Endothelial cell (in vitro differentiated cells): Measurements from ENCODE around the gene DOCK4. TPM values are rescaled to one million over a fixed set of nuclear protein-coding genes. Genes with fewer than 3 reads are reported as not detected.
"Not testable (repeated sequence)": the region's sequence is repeated elsewhere in the genome, so short reads cannot be mapped to it uniquely, and the experiment has no call there.

Experiments
- DNase-seq: peaks from one replicate; pipeline ENCODE4 v3.0.0; 2021; ENCODE audit warnings: low spot score
- H3K27ac Mint-ChIP-seq: one replicate; pipeline ENCODE4 v1.8.0; 2021; ENCODE audit warnings: mixed read lengths, inconsistent platforms; ENCODE audit not compliant: unreplicated experiment
- H3K27me3 Mint-ChIP-seq: one replicate; pipeline ENCODE4 v1.8.0; 2021; ENCODE audit warnings: mild to moderate bottlenecking, moderate library complexity, mixed read lengths, inconsistent platforms; ENCODE audit not compliant: unreplicated experiment
- H3K36me3 Mint-ChIP-seq: one replicate; pipeline ENCODE4 v1.8.0; 2021; ENCODE audit warnings: mild to moderate bottlenecking, low read depth, mixed read lengths, inconsistent platforms; ENCODE audit not compliant: unreplicated experiment
- H3K4me1 Mint-ChIP-seq: one replicate; pipeline ENCODE4 v1.8.0; 2021; ENCODE audit warnings: mild to moderate bottlenecking, mixed read lengths, inconsistent platforms; ENCODE audit not compliant: unreplicated experiment
- H3K4me3 Mint-ChIP-seq: one replicate; pipeline ENCODE4 v1.8.0; 2021; ENCODE audit warnings: mild to moderate bottlenecking, mixed read lengths, inconsistent platforms; ENCODE audit not compliant: unreplicated experiment
- H3K9me3 Mint-ChIP-seq: one replicate; pipeline ENCODE4 v1.8.0; 2021; ENCODE audit warnings: mixed read lengths, inconsistent platforms; ENCODE audit not compliant: unreplicated experiment
- CTCF ChIP-seq: fragments of 200-600 bp; sonication (generic); IDR thresholded peaks from one replicate; pipeline ENCODE4 v1.5.0; 2021; ENCODE audit warnings: antibody characterized with exemption; ENCODE audit not compliant: unreplicated experiment
- total RNA-seq: library from RNA; stranded (reverse); fragmentation: NEBNext Ultra II Directional; extraction: Animal tissue kit (Norgen Biotek cat#: 25700); gene quantifications from one replicate; pipeline ENCODE4 v1.2.1, GENCODE V29; 2021; ENCODE audit not compliant: unreplicated experiment

Gene DOCK4
- total RNA-seq, 1 donor from 2014 or later = 99.2 TPM

- H3K27ac Mint-ChIP-seq = no peak overlapping the region
- no peak for DNase-seq
- no peak overlapping the region for H3K4me3 Mint-ChIP-seq
- TF ChIP-seq CTCF = no peak
- peaks cover 26% of the 10 kb centered on the region for H3K36me3 Mint-ChIP-seq
- peaks cover 2% of the 10 kb centered on the region for H3K27me3 Mint-ChIP-seq
- H3K4me1 Mint-ChIP-seq = peaks cover 18% of the 10 kb centered on the region
- no peaks in the 10 kb centered on the region for H3K9me3 Mint-ChIP-seq
Observed at GRCh38 chr7:111919164-111919563, 287.0 kb downstream of the DOCK4 start.

- H3K27me3 Mint-ChIP-seq = peaks cover 4% of the 10 kb centered on the region
- no peak for TF ChIP-seq CTCF
- no peak for DNase-seq
- peaks cover 31% of the 10 kb centered on the region for H3K36me3 Mint-ChIP-seq
- peaks cover 20% of the 10 kb centered on the region for H3K4me1 Mint-ChIP-seq
- H3K9me3 Mint-ChIP-seq = no peaks in the 10 kb centered on the region
- H3K4me3 Mint-ChIP-seq = peak overlapping the region; percentile 23
- no peak overlapping the region for H3K27ac Mint-ChIP-seq
Observed at GRCh38 chr7:111918461-111918860, 287.7 kb downstream of the DOCK4 start.

GRCh38 chr7:111917404-111917803, 288.8 kb downstream of the DOCK4 start:
- H3K4me3 Mint-ChIP-seq, H3K9me3 Mint-ChIP-seq, DNase-seq, H3K27ac Mint-ChIP-seq, H3K27me3 Mint-ChIP-seq: not testable (repeated sequence)
- Mint-ChIP-seq H3K36me3 (peaks cover 33% of the 10 kb centered on the region), H3K4me1 (peaks cover 23% of the 10 kb centered on the region)

- Mint-ChIP-seq H3K27me3 (peaks cover 7% of the 10 kb centered on the region), H3K4me3 (peak overlapping the region; percentile 66), H3K4me1 (peaks cover 36% of the 10 kb centered on the region), H3K27ac (peak overlapping the region; percentile 19), H3K36me3 (peaks cover 41% of the 10 kb centered on the region), H3K9me3 (no peaks in the 10 kb centered on the region)
- no peak for TF ChIP-seq CTCF
- no peak for DNase-seq
Observed at GRCh38 chr7:111914291-111914690, 291.9 kb downstream of the DOCK4 start.

- no peaks in the 10 kb centered on the region for H3K9me3 Mint-ChIP-seq
- no peak for TF ChIP-seq CTCF
- no peak overlapping the region for H3K4me3 Mint-ChIP-seq
- peak overlapping the region; percentile 91 for H3K27ac Mint-ChIP-seq
- peaks cover 26% of the 10 kb centered on the region for H3K4me1 Mint-ChIP-seq
- H3K36me3 Mint-ChIP-seq = peaks cover 52% of the 10 kb centered on the region
- H3K27me3 Mint-ChIP-seq = peaks cover 8% of the 10 kb centered on the region
- no peak for DNase-seq
Observed at GRCh38 chr7:111911166-111911961, 294.8 kb downstream of the DOCK4 start.
